ENCODE results near the gene ZNHIT2. TPM values are rescaled to one million over a fixed set of nuclear protein-coding genes. Genes with fewer than 3 reads are reported as not detected.

ZNHIT2 gene
- total RNA-seq, 1 experiment from 2014 or later: 27.4 TPM

DNA sequence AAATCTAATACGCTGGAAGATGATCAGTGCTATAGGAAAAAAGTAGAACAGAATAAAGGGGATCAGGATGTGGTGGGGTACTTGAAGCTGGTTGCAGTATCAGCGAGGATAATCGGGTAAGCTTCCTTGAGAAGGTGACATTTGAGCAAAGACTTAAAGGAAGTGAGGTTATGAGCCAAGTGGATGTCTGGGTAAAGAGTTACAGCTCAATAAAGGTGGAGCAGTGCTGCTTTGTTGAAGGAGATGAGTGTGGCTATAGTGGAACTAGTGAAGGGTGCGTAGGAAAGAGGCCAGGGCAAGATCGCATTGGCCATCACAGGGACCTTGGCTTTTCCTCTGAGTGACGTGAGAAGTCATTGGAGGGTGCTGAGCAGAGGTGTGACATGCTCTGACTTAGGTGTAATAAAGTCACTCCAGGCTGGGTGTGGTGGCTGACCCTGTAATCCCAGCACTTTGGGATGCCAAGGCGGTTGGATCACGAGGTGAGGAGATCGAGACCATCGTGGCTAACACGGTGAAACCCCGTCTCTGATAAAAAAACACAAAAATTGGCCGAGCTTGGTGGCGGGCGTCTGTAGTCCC is 19.1 kb upstream of the ZNHIT2 start:
- no peak overlapping the region for H3K27ac ChIP-seq (ENCODE audit: low read depth, low read length, poor library complexity, severe bottlenecking)
- H3K36me3 ChIP-seq (ENCODE audit: insufficient read depth, low read length, poor library complexity, severe bottlenecking): peaks cover 13% of the 10 kb centered on the region
- peaks cover 17% of the 10 kb centered on the region for H3K4me1 ChIP-seq (ENCODE audit: insufficient read depth, low read length, poor library complexity, severe bottlenecking)
- ChIA-PET CTCF (no interaction called here), POLR2A (ENCODE audit: low non-redundant PET) (interaction anchor here (1.4 kb wide), 1 partner anchor 45 kb away, joined by 4 read pairs; the partner anchor contains the start of gene CAPN1)
- BruUV-seq (replicated peaks): no TSS peak
- no peaks in the 10 kb centered on the region for H3K9me3 ChIP-seq (ENCODE audit: low read depth, low read length, poor library complexity, severe bottlenecking)
- H3K4me3 ChIP-seq (ENCODE audit: low read depth, low read length, poor library complexity, severe bottlenecking): no peak overlapping the region
- no peak for DNase-seq (ENCODE audit: low spot score)
- intact Hi-C loops (cut with micrococcal nuclease; ENCODE audit: unreplicated experiment): no loop called here
- H3K27me3 ChIP-seq (replicated peaks; ENCODE audit: insufficient read depth, low read depth, low read length, poor library complexity): peaks cover 18% of the 10 kb centered on the region
- TF ChIP-seq EZH2 (IDR thresholded peaks at IDR 0.05; ENCODE audit: borderline replicate concordance, low read depth, low read length, poor library complexity, severe bottlenecking): no peak
- TF ChIP-seq, protein P1, sequence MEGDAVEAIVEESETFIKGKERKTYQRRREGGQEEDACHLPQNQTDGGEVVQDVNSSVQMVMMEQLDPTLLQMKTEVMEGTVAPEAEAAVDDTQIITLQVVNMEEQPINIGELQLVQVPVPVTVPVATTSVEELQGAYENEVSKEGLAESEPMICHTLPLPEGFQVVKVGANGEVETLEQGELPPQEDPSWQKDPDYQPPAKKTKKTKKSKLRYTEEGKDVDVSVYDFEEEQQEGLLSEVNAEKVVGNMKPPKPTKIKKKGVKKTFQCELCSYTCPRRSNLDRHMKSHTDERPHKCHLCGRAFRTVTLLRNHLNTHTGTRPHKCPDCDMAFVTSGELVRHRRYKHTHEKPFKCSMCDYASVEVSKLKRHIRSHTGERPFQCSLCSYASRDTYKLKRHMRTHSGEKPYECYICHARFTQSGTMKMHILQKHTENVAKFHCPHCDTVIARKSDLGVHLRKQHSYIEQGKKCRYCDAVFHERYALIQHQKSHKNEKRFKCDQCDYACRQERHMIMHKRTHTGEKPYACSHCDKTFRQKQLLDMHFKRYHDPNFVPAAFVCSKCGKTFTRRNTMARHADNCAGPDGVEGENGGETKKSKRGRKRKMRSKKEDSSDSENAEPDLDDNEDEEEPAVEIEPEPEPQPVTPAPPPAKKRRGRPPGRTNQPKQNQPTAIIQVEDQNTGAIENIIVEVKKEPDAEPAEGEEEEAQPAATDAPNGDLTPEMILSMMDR (conservative IDR thresholded peaks at IDR 0.05; ENCODE audit: low read depth, low read length): no peak

DNA sequence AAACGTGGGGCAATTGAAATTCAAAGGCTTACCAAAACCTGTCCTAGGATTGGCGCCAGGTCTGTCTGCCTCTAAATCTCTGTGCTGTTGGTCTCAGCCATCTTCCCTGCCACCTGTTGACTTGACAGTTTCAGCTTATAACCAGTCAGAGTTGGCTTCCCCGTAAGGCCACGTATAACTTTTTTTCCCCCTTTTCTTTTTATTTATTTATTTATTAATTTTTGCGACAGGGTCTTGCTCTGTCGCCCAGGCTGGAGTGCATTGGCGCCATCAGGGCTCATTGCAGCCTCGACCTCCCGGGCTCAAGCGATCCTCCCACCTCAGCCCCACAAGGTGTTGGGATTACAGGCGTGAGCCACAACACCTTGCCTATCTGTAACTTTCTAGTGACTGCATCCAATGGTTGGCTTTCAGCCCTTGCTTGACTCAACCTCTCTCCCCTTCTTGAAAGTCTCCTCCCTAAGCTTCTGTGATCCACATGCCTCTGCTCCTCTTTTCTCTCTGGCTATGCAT is 18.2 kb upstream of the ZNHIT2 start:
- BruUV-seq (replicated peaks): no TSS peak
- intact Hi-C loops (cut with micrococcal nuclease; ENCODE audit: unreplicated experiment): no loop called here
- CTCF ChIA-PET: interaction anchor here (1.0 kb wide), 2 partner anchors 18 to 24 kb away, joined by 3 read pairs; partner anchors contain the start of genes TM7SF2 and ZNHIT2

GRCh38 chr11:65134952-65135632 is 17.6 kb upstream of the ZNHIT2 start:
- Histone ChIP-seq H3K9me3 (ENCODE audit: low read depth, low read length, poor library complexity, severe bottlenecking) (no peaks in the 10 kb centered on the region), H3K4me3 (ENCODE audit: low read depth, low read length, poor library complexity, severe bottlenecking) (peak overlapping the region; percentile 70), H3K27ac (ENCODE audit: low read depth, low read length, poor library complexity, severe bottlenecking) (peak overlapping the region; percentile 99), H3K27me3 (replicated peaks; ENCODE audit: insufficient read depth, low read depth, low read length, poor library complexity) (peaks cover 3% of the 10 kb centered on the region), H3K36me3 (ENCODE audit: insufficient read depth, low read length, poor library complexity, severe bottlenecking) (peaks cover 28% of the 10 kb centered on the region), H3K4me1 (ENCODE audit: insufficient read depth, low read length, poor library complexity, severe bottlenecking) (peaks cover 17% of the 10 kb centered on the region)
- POLR2A ChIA-PET (ENCODE audit: low non-redundant PET): interaction anchor here (0.5 to 1.4 kb wide), 4 partner anchors 13 to 196 kb away, joined by 3 to 6 read pairs (median 5); partner anchors contain the start of genes CAPN1, CDCA5, FAU and MRPL49
- intact Hi-C loops (cut with micrococcal nuclease; ENCODE audit: unreplicated experiment): no loop called here
- TSS peak; percentile 89 for BruUV-seq (replicated peaks)
- CTCF ChIA-PET: interaction anchor here (1.0 kb wide), 2 partner anchors 18 to 23 kb away, joined by 3 read pairs; partner anchors contain the start of genes TM7SF2 and ZNHIT2
- TF ChIP-seq, protein P1 (conservative IDR thresholded peaks at IDR 0.05; ENCODE audit: low read depth, low read length): no peak
- no peak for TF ChIP-seq EZH2 (IDR thresholded peaks at IDR 0.05; ENCODE audit: borderline replicate concordance, low read depth, low read length, poor library complexity, severe bottlenecking)
- peak; percentile 98 for DNase-seq (ENCODE audit: low spot score)

More for the DNA sequence above, 18.2 kb upstream of the ZNHIT2 start:
- Histone ChIP-seq H3K27me3 (replicated peaks; ENCODE audit: insufficient read depth, low read depth, low read length, poor library complexity) (peaks cover 9% of the 10 kb centered on the region), H3K4me3 (ENCODE audit: low read depth, low read length, poor library complexity, severe bottlenecking) (peak overlapping the region; percentile 70), H3K27ac (ENCODE audit: low read depth, low read length, poor library complexity, severe bottlenecking) (peak overlapping the region; percentile 99), H3K4me1 (ENCODE audit: insufficient read depth, low read length, poor library complexity, severe bottlenecking) (peaks cover 17% of the 10 kb centered on the region), H3K36me3 (ENCODE audit: insufficient read depth, low read length, poor library complexity, severe bottlenecking) (peaks cover 22% of the 10 kb centered on the region), H3K9me3 (ENCODE audit: low read depth, low read length, poor library complexity, severe bottlenecking) (no peaks in the 10 kb centered on the region)
- POLR2A ChIA-PET (ENCODE audit: low non-redundant PET): interaction anchor here (0.9 to 1.4 kb wide), 2 partner anchors 46 to 52 kb away, joined by 3 to 4 read pairs; partner anchors contain the start of genes CAPN1 and CDCA5
- TF ChIP-seq EZH2 (IDR thresholded peaks at IDR 0.05; ENCODE audit: borderline replicate concordance, low read depth, low read length, poor library complexity, severe bottlenecking): no peak
- TF ChIP-seq, protein P1 (conservative IDR thresholded peaks at IDR 0.05; ENCODE audit: low read depth, low read length): no peak
- DNase-seq (ENCODE audit: low spot score): no peak

Data from A673 (cell line).